SK-N-SH (cell line): ENCODE measurements around the gene FBXW10.
"Not testable (repeated sequence)": the region's sequence is repeated elsewhere in the genome, so short reads cannot be mapped to it uniquely, and the experiment has no call there.

ENCODE experiments used
- NRF1 ChIP-seq: IDR thresholded peaks from 2 replicates; pipeline ENCODE4 v1.6.1; 2012; ENCODE audit warnings: low read depth, mild to moderate bottlenecking, low read length
- POLR2AphosphoS5 ChIP-seq: IDR thresholded peaks from 2 replicates; pipeline ENCODE4 v1.6.1; 2012; ENCODE audit warnings: low read depth, low read length
- RCOR1 ChIP-seq: fragments of 150-350 bp; IDR thresholded peaks from 2 replicates; pipeline ENCODE4 v1.6.1; 2017; ENCODE audit warnings: antibody characterized with exemption, low read length
- YY1 ChIP-seq: IDR thresholded peaks from 2 replicates; pipeline ENCODE4 v1.4.0; 2012; ENCODE audit warnings: low read depth, mild to moderate bottlenecking
- TF ChIP-seq, protein P1 (sequence below): IDR thresholded peaks from 2 replicates; pipeline ENCODE4 v1.6.1; 2012; ENCODE audit warnings: mild to moderate bottlenecking, low read depth, low read length, moderate library complexity
- TF ChIP-seq, protein P2 (sequence below): fragments of 200-600 bp; sonication (generic); IDR thresholded peaks from 2 replicates; pipeline ENCODE4 v1.6.1; 2017; ENCODE audit warnings: antibody characterized with exemption, mild to moderate bottlenecking, moderate library complexity
- TF ChIP-seq, protein P3 (sequence below): IDR thresholded peaks from 2 replicates; pipeline ENCODE4; 2012

DNA sequence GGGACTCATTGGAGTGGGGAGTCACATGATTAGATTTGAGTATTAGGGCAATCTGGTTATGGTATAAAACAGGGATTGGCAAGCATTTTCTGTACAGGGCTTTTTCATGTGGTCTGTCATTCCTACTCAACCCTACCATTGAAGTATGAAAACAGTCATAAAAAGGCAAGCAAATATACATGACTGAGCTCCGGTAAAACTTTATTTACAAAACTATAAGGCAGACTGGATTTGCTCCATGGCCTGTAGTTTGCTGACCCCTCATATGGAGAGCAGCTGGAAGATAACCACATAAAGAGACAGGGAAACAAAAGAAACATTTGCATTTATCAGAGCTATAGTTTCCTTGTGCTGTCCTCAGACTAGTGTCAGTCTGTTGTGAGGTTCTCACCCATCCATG, 83.8 kb downstream of the FBXW10 start:
- not testable (repeated sequence) for TF ChIP-seq RCOR1, NRF1, POLR2AphosphoS5, YY1
- TF ChIP-seq, protein P1, sequence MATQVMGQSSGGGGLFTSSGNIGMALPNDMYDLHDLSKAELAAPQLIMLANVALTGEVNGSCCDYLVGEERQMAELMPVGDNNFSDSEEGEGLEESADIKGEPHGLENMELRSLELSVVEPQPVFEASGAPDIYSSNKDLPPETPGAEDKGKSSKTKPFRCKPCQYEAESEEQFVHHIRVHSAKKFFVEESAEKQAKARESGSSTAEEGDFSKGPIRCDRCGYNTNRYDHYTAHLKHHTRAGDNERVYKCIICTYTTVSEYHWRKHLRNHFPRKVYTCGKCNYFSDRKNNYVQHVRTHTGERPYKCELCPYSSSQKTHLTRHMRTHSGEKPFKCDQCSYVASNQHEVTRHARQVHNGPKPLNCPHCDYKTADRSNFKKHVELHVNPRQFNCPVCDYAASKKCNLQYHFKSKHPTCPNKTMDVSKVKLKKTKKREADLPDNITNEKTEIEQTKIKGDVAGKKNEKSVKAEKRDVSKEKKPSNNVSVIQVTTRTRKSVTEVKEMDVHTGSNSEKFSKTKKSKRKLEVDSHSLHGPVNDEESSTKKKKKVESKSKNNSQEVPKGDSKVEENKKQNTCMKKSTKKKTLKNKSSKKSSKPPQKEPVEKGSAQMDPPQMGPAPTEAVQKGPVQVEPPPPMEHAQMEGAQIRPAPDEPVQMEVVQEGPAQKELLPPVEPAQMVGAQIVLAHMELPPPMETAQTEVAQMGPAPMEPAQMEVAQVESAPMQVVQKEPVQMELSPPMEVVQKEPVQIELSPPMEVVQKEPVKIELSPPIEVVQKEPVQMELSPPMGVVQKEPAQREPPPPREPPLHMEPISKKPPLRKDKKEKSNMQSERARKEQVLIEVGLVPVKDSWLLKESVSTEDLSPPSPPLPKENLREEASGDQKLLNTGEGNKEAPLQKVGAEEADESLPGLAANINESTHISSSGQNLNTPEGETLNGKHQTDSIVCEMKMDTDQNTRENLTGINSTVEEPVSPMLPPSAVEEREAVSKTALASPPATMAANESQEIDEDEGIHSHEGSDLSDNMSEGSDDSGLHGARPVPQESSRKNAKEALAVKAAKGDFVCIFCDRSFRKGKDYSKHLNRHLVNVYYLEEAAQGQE, result not testable (repeated sequence)
- TF ChIP-seq, protein P2, sequence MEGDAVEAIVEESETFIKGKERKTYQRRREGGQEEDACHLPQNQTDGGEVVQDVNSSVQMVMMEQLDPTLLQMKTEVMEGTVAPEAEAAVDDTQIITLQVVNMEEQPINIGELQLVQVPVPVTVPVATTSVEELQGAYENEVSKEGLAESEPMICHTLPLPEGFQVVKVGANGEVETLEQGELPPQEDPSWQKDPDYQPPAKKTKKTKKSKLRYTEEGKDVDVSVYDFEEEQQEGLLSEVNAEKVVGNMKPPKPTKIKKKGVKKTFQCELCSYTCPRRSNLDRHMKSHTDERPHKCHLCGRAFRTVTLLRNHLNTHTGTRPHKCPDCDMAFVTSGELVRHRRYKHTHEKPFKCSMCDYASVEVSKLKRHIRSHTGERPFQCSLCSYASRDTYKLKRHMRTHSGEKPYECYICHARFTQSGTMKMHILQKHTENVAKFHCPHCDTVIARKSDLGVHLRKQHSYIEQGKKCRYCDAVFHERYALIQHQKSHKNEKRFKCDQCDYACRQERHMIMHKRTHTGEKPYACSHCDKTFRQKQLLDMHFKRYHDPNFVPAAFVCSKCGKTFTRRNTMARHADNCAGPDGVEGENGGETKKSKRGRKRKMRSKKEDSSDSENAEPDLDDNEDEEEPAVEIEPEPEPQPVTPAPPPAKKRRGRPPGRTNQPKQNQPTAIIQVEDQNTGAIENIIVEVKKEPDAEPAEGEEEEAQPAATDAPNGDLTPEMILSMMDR, result not testable (repeated sequence)
- TF ChIP-seq, protein P3, sequence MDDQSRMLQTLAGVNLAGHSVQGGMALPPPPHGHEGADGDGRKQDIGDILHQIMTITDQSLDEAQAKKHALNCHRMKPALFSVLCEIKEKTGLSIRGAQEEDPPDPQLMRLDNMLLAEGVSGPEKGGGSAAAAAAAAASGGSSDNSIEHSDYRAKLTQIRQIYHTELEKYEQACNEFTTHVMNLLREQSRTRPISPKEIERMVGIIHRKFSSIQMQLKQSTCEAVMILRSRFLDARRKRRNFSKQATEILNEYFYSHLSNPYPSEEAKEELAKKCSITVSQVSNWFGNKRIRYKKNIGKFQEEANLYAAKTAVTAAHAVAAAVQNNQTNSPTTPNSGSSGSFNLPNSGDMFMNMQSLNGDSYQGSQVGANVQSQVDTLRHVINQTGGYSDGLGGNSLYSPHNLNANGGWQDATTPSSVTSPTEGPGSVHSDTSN, result not testable (repeated sequence)
